H1 (cell line): ENCODE measurements around the gene KCNQ1. TPM values are rescaled to one million over a fixed set of nuclear protein-coding genes. Genes with fewer than 3 reads are reported as not detected.
A peak's percentile ranks its signal among the peaks of the same experiment; 100 is the strongest.

Experiments used
- ASH2L ChIP-seq: fragments of 200-600, 300-600 bp; sonication (generic); IDR thresholded peaks from one replicate; pipeline ENCODE4 v1.7.1; 2017; ENCODE audit warnings: low read length
- BACH1 ChIP-seq: IDR thresholded peaks from 2 replicates; pipeline ENCODE4 v1.6.1; 2012; ENCODE audit warnings: low read length, improper control_type of control experiment
- CBX8 ChIP-seq: fragments of 300-800, 300-1000 bp; sonication (generic); IDR thresholded peaks from 2 replicates; pipeline ENCODE4 v1.7.1; 2016; ENCODE audit warnings: low read depth, low read length, borderline replicate concordance
- CHD1 ChIP-seq: IDR thresholded peaks from 2 replicates; pipeline ENCODE4 v1.6.1; 2012; ENCODE audit warnings: low read depth, low read length, improper control_type of control experiment
- CHD2 ChIP-seq: IDR thresholded peaks from 2 replicates; pipeline ENCODE4 v1.6.1; 2012; ENCODE audit warnings: low read length, improper control_type of control experiment
- CTBP2 ChIP-seq: IDR thresholded peaks from 2 replicates; pipeline ENCODE4 v1.7.0; 2011; ENCODE audit warnings: borderline replicate concordance, mild to moderate bottlenecking, moderate library complexity, mixed read lengths, low read length; ENCODE audit not compliant: insufficient read depth, insufficient read length
- EGR1 ChIP-seq: IDR thresholded peaks from 2 replicates; pipeline ENCODE4 v1.6.1; 2011; ENCODE audit warnings: low read depth, low read length, borderline replicate concordance
- EZH2 ChIP-seq: fragments of 200-600 bp; sonication (generic); IDR thresholded peaks from 2 replicates; pipeline ENCODE4 v1.7.1; 2012; ENCODE audit warnings: low read depth, mild to moderate bottlenecking, moderate library complexity, low read length, inconsistent platforms; ENCODE audit not compliant: severe bottlenecking
- KDM1A ChIP-seq: fragments of 200-600, 300-600 bp; sonication (generic); IDR thresholded peaks from 2 replicates; pipeline ENCODE4 v1.7.1; 2016; ENCODE audit warnings: mild to moderate bottlenecking, low read length, borderline replicate concordance
- KDM4A ChIP-seq: IDR thresholded peaks from one replicate; pipeline ENCODE4 v1.7.1; 2012; ENCODE audit warnings: low read depth, mild to moderate bottlenecking, moderate library complexity, low read length, inconsistent platforms; ENCODE audit not compliant: severe bottlenecking
- NRF1 ChIP-seq: IDR thresholded peaks from 2 replicates; pipeline ENCODE4 v1.6.1; 2011; ENCODE audit warnings: mild to moderate bottlenecking, low read depth, low read length, improper control_type of control experiment
- POU5F1 ChIP-seq: IDR thresholded peaks from 2 replicates; pipeline ENCODE4 v1.6.1; 2011; ENCODE audit warnings: low read depth, mild to moderate bottlenecking, low read length, moderate library complexity
- RAD21 ChIP-seq, 2 experiments: IDR thresholded peaks in 1 of 2; conservative IDR thresholded peaks in 1 of 2; 2 replicates each; pipeline ENCODE4 v1.6.1; 2011; ENCODE audit warnings: low read depth in 2 of 2, low read length in 2 of 2, improper control_type of control experiment in 1 of 2, inconsistent platforms in 1 of 2, mild to moderate bottlenecking in 1 of 2, moderate library complexity in 1 of 2
- RBBP5 ChIP-seq: IDR thresholded peaks from 2 replicates; pipeline ENCODE4 v1.7.1; 2012; ENCODE audit warnings: low read depth, mild to moderate bottlenecking, inconsistent platforms, low read length, moderate library complexity, borderline replicate concordance
- SIRT6 ChIP-seq: IDR thresholded peaks from one replicate; pipeline ENCODE4 v1.7.1; 2012; ENCODE audit warnings: low read length, inconsistent platforms
- SIX5 ChIP-seq: IDR thresholded peaks from 2 replicates; pipeline ENCODE4 v1.6.1; 2011; ENCODE audit warnings: mild to moderate bottlenecking, low read depth, low read length
- SP2 ChIP-seq: IDR thresholded peaks from 2 replicates; pipeline ENCODE4 v1.6.1; 2012; ENCODE audit warnings: mild to moderate bottlenecking, low read length, inconsistent platforms
- TAF1 ChIP-seq: IDR thresholded peaks from 2 replicates; pipeline ENCODE4 v1.6.1; 2011; ENCODE audit warnings: mild to moderate bottlenecking, low read depth, low read length
- TAF7 ChIP-seq: optimal IDR thresholded peaks from 2 replicates; pipeline ENCODE3; 2011; ENCODE audit warnings: low read depth, mild to moderate bottlenecking, inconsistent platforms, low read length, moderate library complexity, borderline replicate concordance
- TBP ChIP-seq: IDR thresholded peaks from 2 replicates; pipeline ENCODE4 v1.6.1; 2011; ENCODE audit warnings: low read depth, low read length, improper control_type of control experiment
- YY1 ChIP-seq: IDR thresholded peaks from 2 replicates; pipeline ENCODE4 v1.6.1; 2011; ENCODE audit warnings: low read depth, mild to moderate bottlenecking, low read length
- polyA plus RNA-seq, 7 experiments: library from polyadenylated mRNA; depleted of rRNA in 3 of 7; stranded (reverse) in 5 of 7; unstranded in 2 of 7; fragments of >200 nt in 5 of 7; fragments of 200-250 nt in 2 of 7; gene quantifications; 1 replicate in 5 of 7; 2 replicates in 1 of 7; 4 replicates in 1 of 7; pipeline versions ENCODE4 v1.2.1 to v1.2.3, GENCODE V29; 2011 to 2013; ENCODE audit warnings: missing spikeins in 2 of 7, mixed read lengths in 2 of 7
- total RNA-seq: library from RNA; stranded (reverse); fragmentation: NEBNext Ultra II Directional; extraction: Animal tissue kit (Norgen Biotek cat#: 25700); gene quantifications from 2 replicates; pipeline ENCODE4 v1.2.1, GENCODE V29; 2021
- TF ChIP-seq, protein P1 (sequence below): IDR thresholded peaks from 2 replicates; pipeline ENCODE4 v1.6.1; 2011; ENCODE audit warnings: low read depth, mild to moderate bottlenecking, low read length; ENCODE audit not compliant: insufficient read depth
- TF ChIP-seq, protein P2 (sequence below): IDR thresholded peaks from 2 replicates; pipeline ENCODE4 v1.6.1; 2011; ENCODE audit warnings: low read length, improper control_type of control experiment

Gene KCNQ1
- total and polyA plus RNA-seq, 2 of the 8 experiments (the other 6 are each of a cell fraction or from before 2014, with no cell fraction given) = 1.9 to 2.0 TPM

GRCh38 chr11:2400762-2401435, 43.9 kb upstream of the KCNQ1 start (continued):
- TF ChIP-seq KDM4A (peak; percentile 33), RAD21 (IDR thresholded peaks at IDR 0.05 in 1 of 2, conservative IDR thresholded peaks at IDR 0.05 in 1 of 2; ENCODE audit: low read depth in 2 of 2, low read length in 2 of 2) (no peak), CHD1 (no peak), CHD2 (no peak), RBBP5 (no peak), EZH2 (no peak), SIX5 (no peak), TAF7 (no peak), KDM1A (no peak), EGR1 (no peak), BACH1 (no peak), SP2 (no peak), CBX8 (no peak), SIRT6 (no peak), POU5F1 (no peak), NRF1 (no peak), TBP (0 out of 2 replicates have a peak, but pooled peaks have one; percentile 49), CTBP2 (no peak), TAF1 (peak; percentile 67), ASH2L (peak; percentile 40), YY1 (no peak)
- TF ChIP-seq, protein P1, sequence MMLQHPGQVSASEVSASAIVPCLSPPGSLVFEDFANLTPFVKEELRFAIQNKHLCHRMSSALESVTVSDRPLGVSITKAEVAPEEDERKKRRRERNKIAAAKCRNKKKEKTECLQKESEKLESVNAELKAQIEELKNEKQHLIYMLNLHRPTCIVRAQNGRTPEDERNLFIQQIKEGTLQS = no peak
- TF ChIP-seq, protein P2, sequence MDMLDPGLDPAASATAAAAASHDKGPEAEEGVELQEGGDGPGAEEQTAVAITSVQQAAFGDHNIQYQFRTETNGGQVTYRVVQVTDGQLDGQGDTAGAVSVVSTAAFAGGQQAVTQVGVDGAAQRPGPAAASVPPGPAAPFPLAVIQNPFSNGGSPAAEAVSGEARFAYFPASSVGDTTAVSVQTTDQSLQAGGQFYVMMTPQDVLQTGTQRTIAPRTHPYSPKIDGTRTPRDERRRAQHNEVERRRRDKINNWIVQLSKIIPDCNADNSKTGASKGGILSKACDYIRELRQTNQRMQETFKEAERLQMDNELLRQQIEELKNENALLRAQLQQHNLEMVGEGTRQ = no peak
